HUES64 (cell line): ENCODE data around the gene DYNLT2B. TPM values are rescaled to one million over a fixed set of nuclear protein-coding genes. Genes with fewer than 3 reads are reported as not detected.
"Not testable (repeated sequence)": the region's sequence is repeated elsewhere in the genome, so short reads cannot be mapped to it uniquely, and the experiment has no call there.

ENCODE experiments used
- H3K27ac ChIP-seq: 2 replicates; pipeline ENCODE4 v1.7.0; 2013; ENCODE audit warnings: low read depth, low read length, inconsistent platforms
- H3K27me3 ChIP-seq: 2 replicates; pipeline ENCODE4 v1.6.1; 2013; ENCODE audit warnings: mild to moderate bottlenecking, low read length; ENCODE audit not compliant: insufficient read depth
- H3K36me3 ChIP-seq: 2 replicates; pipeline ENCODE4 v1.6.1; 2013; ENCODE audit warnings: mild to moderate bottlenecking, low read length; ENCODE audit not compliant: insufficient read depth
- H3K4me1 ChIP-seq: 2 replicates; pipeline ENCODE4 v1.6.1; 2013; ENCODE audit warnings: mild to moderate bottlenecking, low read length, moderate library complexity; ENCODE audit not compliant: insufficient read depth
- H3K4me3 ChIP-seq: 2 replicates; pipeline ENCODE4 v1.5.1; 2013; ENCODE audit warnings: mild to moderate bottlenecking, low read length, moderate library complexity
- H3K9ac ChIP-seq: 2 replicates; pipeline ENCODE4 v1.6.1; 2013; ENCODE audit warnings: mild to moderate bottlenecking, low read depth, low read length
- H3K9me3 ChIP-seq: 2 replicates; pipeline ENCODE4 v1.6.1; 2013; ENCODE audit warnings: low read depth, low read length; ENCODE audit not compliant: insufficient read depth
- WGBS: fragments of 150-250, 120-280 bp; methylation state at CpG from one replicate; pipeline ENCODE4 v1.1.7; 2013; ENCODE audit warnings: missing lambda C conversion rate; 5-methylcytosine and 5-hydroxymethylcytosine counted together
- polyA plus RNA-seq, 2 experiments: library from polyadenylated mRNA; stranded (reverse); fragments of 50-300 nt; gene quantifications; one replicate each; pipeline ENCODE4 v1.2.3, GENCODE V29; 2013

Gene DYNLT2B
- polyA plus RNA-seq (2013, experiment 1 of 2) = 24.5 TPM
- polyA plus RNA-seq (2013, experiment 2 of 2) = 30.3 TPM

DNA sequence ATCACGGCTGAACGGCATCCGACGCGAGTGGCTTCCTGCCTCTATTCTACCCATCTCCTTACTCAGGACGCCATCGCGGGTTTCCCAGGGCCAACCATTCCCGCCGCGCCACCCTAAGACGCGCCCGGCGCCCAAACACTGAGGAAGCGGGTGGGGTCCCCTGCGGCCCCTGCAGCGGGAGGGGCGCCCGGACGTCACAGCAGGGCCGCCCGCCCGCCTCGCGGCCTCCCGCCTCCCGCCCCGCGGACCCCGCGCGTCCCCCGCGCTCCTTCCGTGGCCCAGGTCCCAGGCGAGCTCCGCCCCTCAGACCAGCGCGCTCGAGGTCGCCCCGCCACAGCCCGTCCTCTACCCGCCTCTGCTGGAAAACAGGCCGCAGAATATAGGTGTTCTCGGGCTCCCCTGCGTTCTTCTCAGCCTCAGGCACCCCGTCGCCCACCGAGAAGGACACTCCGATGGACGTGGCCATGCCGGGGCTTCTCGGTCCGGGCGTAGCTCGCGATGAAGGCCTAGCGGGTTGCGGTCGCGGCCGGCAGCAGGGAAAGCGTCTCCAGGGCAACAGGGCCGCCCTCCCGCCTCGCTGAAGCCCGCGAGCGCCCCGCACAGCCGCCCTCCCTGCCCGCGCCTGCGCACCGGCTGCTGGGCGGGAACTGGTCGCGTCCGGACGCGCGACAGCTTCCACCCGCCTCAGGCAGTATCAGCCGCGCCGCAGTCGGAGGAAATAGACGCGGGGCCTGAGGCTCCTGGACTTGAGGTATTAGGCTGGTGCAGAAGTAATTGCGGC is at the start of gene DYNLT2B:
TSS of gene DYNLT2B (minus strand) at position 554 of the 781 bp plus-strand sequence. CDS start at position 466, 88 bp downstream.
- peak within 1 kb of the TSS; percentile 95 for H3K4me3 ChIP-seq
- H3K27ac ChIP-seq = peak within 1 kb of the TSS; percentile 73
- peaks cover 8% of the 10 kb centered on the region; the same call in 1 of the 2 replicates for H3K36me3 ChIP-seq
- H3K4me1 ChIP-seq = no peaks in the 10 kb centered on the region
- under 1% methylated on average over 92 of the region's 92 CpGs for WGBS
- H3K9ac ChIP-seq = peak within 1 kb of the TSS; percentile 89
- no peaks in the 10 kb centered on the region for H3K9me3 ChIP-seq
- no peaks in the 10 kb centered on the region for H3K27me3 ChIP-seq

DNA sequence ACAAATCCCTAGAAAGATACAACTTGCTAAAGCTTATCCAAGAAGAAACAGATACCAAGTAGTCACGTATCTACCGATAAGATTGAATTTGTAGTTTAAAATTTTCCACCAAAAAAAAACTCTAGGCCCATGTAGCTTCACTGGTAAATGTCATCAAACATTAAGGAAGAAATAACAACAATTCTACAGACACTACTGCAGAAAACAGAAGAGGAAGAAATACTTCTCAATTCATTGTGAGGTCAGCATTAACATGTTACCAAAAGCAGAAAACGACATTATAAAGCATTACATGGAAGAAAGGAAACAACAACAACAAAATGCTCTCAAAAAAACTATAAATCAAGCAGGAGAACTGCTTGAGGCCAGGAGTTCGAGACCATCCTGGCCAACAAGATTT is 47.7 kb upstream of the DYNLT2B start:
- Histone ChIP-seq H3K9me3 (no peaks in the 10 kb centered on the region), H3K9ac (no peak overlapping the region), H3K27me3 (no peaks in the 10 kb centered on the region), H3K27ac (no peak overlapping the region), H3K36me3 (peaks cover 91% of the 10 kb centered on the region), H3K4me3 (no peak overlapping the region), H3K4me1 (no peaks in the 10 kb centered on the region)
- WGBS = 97% methylated on average over 4 of the region's 4 CpGs

DNA sequence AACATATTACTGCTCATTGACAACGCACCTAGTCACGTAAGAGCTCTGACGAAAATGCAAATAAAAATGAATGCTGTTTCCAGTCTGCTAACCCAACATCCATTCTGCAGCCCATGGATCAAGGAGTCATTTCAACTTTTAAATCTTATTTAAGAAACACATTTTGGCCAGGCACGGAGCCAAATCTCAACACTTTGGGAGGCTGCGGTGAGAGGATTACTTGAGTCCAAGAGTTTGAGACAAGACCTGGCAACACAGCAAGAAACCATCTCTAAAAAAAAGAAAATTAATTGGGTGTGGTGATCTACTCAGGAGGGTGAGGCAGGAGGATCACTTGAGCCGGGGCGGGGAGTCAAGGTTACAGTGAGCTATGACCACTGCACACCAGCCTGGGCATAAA is 42.5 kb upstream of the DYNLT2B start:
- Histone ChIP-seq H3K4me1 (no peaks in the 10 kb centered on the region), H3K4me3 (no peak overlapping the region), H3K27ac (no peak overlapping the region), H3K9ac (no peak overlapping the region), H3K36me3 (peaks cover 93% of the 10 kb centered on the region), H3K27me3 (no peaks in the 10 kb centered on the region), H3K9me3 (no peaks in the 10 kb centered on the region)
- WGBS = 97% methylated on average over 7 of the region's 7 CpGs

DNA sequence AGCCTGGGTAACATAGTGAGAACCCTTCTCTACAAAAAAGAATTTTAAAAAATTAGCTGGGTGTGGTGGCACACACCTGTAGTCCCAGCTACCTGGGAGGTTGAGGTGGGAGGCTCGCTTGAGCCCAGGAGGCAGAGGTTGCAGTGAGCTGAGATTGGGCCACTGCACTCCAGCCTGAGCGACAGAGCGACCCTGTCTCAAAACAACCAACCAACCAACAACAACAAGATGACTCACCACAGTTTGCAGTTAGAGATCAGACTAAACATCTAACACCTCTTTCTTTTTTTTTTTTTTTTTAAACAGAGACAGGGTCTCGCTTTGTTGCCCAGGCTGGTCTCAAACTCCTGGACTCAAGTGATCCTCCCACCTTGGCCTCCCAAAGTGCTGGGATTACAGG is 40.5 kb upstream of the DYNLT2B start:
- WGBS = 95% methylated on average over 4 of the region's 4 CpGs
- H3K9me3 ChIP-seq = not testable (repeated sequence)

DNA sequence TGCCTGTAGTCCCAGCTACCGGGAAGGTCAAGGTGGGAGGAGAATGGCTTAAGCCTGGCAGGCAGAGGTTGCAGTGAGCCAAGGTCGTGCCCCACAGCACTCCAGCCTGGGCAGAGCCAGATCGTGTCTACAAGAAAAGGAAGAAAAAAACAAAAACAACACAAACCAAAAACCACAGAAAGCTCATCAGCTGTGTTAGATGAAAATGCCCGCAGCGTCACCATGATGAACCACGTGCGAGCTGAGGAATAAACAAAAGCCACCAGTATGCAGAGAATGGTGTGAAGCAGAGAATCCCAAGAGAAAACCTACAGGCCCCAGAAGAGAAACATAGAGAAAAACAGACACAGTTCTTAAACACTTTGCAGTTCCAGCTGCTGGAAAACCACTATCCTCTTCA is 39.9 kb upstream of the DYNLT2B start:
- Histone ChIP-seq H3K4me3 (no peak overlapping the region), H3K4me1 (no peaks in the 10 kb centered on the region), H3K9me3 (no peaks in the 10 kb centered on the region), H3K36me3 (peaks cover 94% of the 10 kb centered on the region), H3K9ac (no peak overlapping the region), H3K27me3 (no peaks in the 10 kb centered on the region), H3K27ac (no peak overlapping the region)
- 94% methylated on average over 7 of the region's 7 CpGs for WGBS

More for the DNA sequence above, 40.5 kb upstream of the DYNLT2B start:
- H3K9ac ChIP-seq, H3K4me1 ChIP-seq, H3K27ac ChIP-seq, H3K27me3 ChIP-seq, H3K4me3 ChIP-seq: not testable (repeated sequence)
- H3K36me3 ChIP-seq = peaks cover 94% of the 10 kb centered on the region

DNA sequence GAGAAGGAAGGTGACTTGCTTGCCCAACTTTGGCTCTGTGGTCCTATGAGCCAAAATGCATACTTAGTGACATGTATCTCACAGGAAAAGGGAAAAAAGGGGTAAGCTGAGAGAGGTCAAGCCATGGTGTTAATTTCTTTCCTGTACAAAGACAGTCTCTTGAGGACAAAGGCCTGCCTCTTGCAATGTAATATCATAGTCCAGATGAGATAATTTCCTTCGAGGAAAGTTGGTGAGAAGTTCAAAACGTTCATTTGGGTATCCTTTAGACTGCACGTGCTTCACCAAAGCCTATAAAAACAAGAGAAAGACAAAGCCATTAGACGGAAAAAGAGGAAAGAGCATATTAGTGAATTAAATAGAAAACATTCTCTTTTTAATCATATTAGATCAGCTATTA is 38.5 kb upstream of the DYNLT2B start:
- H3K9ac ChIP-seq = no peak overlapping the region
- no peaks in the 10 kb centered on the region for H3K27me3 ChIP-seq
- H3K4me1 ChIP-seq = no peaks in the 10 kb centered on the region
- no peak overlapping the region for H3K4me3 ChIP-seq
- 96% methylated on average over 3 of the region's 4 CpGs for WGBS
- H3K27ac ChIP-seq = no peak overlapping the region
- H3K9me3 ChIP-seq = no peaks in the 10 kb centered on the region
- H3K36me3 ChIP-seq = peaks cover 83% of the 10 kb centered on the region

DNA sequence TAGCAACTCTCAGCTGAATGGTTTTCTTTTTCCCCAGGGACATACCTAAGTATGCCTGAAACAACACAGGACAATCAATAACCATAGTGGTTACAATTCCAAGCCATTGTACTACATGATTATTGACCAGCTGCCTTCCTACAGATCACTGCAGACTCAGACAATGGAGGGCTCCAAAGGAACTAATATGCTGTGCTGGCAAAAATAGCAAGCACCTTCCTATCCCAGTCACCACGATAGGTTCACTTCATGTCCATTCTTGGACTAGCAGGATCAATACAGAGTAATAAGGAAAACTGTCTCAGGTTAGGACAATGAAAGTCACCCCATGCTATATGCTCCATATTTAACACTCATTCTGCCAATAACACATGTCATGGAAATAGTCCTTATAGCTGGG is 37.6 kb upstream of the DYNLT2B start:
- Histone ChIP-seq H3K4me1 (no peaks in the 10 kb centered on the region), H3K9me3 (no peaks in the 10 kb centered on the region), H3K36me3 (peaks cover 77% of the 10 kb centered on the region), H3K27ac (no peak overlapping the region), H3K4me3 (no peak overlapping the region), H3K27me3 (no peaks in the 10 kb centered on the region), H3K9ac (no peak overlapping the region)
- WGBS = 100% methylated on average over 1 of the region's 1 CpG

DNA sequence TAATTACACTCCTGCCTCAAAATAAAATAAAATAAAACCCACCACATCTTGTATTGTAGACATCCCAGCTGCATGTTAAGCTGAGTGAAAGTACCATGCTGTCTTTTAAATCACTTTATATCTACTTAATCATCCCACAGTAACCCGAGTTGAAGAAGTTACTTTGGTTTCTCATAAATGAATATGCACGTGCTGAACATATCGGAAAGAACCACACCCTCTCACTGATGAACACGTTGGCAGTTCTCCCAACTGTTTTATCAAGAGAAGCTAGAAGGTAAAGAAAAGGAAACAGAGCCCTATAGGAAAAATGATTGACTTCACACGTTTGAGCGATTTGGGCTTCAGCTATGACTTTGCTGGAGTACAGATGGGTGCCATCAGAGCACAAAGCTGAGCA is 36.1 kb upstream of the DYNLT2B start:
- H3K9me3 ChIP-seq = no peaks in the 10 kb centered on the region
- no peak overlapping the region for H3K27ac ChIP-seq
- peaks cover 75% of the 10 kb centered on the region for H3K36me3 ChIP-seq
- no peaks in the 10 kb centered on the region for H3K27me3 ChIP-seq
- H3K9ac ChIP-seq = no peak overlapping the region
- WGBS = 97% methylated on average over 6 of the region's 6 CpGs
- no peak overlapping the region for H3K4me3 ChIP-seq
- H3K4me1 ChIP-seq = no peaks in the 10 kb centered on the region

DNA sequence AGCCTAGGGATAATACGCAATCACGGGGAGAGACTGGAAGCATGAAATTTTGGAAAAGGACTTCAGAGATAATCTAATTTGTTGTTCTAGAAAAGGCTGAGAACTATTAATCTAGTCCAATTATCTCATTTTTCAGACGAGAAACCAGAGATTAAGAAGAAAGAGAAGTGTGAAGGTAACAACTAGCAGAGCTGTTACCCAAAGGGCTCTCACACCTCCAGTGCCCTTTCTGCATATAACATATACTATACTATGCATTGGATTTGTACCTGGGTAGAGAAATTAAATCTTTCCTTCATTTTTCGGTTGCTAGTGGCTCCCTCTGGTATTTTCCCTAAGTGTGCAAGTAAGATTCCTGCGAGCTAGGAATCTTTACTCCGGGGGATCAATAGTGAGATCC is 33.5 kb upstream of the DYNLT2B start:
- Histone ChIP-seq H3K27me3 (no peaks in the 10 kb centered on the region), H3K4me1 (no peaks in the 10 kb centered on the region), H3K36me3 (peaks cover 62% of the 10 kb centered on the region), H3K9me3 (no peaks in the 10 kb centered on the region), H3K27ac (no peak overlapping the region), H3K4me3 (no peak overlapping the region), H3K9ac (no peak overlapping the region)
- WGBS = 78% methylated on average over 5 of the region's 6 CpGs

DNA sequence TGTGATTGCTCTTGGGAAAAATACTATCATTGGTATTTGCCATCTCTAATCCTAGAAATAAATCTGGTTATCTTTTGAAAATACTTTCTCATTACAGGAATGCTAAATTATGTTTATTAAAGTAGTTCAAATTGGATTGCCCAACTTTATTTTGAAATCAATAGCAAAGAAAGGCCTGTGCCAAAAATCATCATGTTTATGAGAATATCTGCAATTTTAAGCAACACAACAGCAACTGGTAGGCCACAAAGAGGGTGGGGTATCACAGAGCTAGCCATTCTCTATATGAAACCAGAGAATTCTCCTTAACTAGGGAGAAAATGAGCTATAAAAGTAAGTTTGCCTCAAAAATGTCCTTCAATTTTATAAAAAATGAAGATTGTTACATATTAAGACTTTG is 32.0 kb upstream of the DYNLT2B start:
- Histone ChIP-seq H3K9me3 (no peaks in the 10 kb centered on the region), H3K4me3 (no peak overlapping the region), H3K4me1 (no peaks in the 10 kb centered on the region), H3K36me3 (peaks cover 48% of the 10 kb centered on the region), H3K27me3 (no peaks in the 10 kb centered on the region), H3K27ac (no peak overlapping the region), H3K9ac (no peak overlapping the region)

DNA sequence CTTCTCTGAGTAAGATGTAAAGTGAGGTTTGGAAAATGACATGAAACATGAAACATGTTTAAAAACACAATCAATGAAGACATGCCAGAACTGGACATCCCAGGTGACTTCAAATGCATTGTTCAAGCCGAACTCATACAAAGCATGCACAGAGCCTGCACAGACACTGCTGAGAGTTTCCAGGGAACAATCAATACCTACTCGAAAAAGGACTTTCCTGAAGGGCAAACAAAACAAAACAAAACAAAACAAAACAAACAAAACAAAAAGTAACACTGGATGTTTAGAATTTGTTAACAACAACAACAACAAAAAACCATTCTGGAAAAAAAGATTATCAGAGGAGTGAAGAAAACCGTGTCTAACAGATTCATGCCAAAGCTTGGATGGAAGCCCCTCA is 30.7 kb upstream of the DYNLT2B start:
- Histone ChIP-seq H3K4me1 (no peaks in the 10 kb centered on the region), H3K4me3 (no peak overlapping the region), H3K27ac (no peak overlapping the region), H3K9ac (no peak overlapping the region), H3K27me3 (no peaks in the 10 kb centered on the region), H3K36me3 (peaks cover 34% of the 10 kb centered on the region), H3K9me3 (no peaks in the 10 kb centered on the region)
- WGBS = 87% methylated on average over 3 of the region's 3 CpGs

DNA sequence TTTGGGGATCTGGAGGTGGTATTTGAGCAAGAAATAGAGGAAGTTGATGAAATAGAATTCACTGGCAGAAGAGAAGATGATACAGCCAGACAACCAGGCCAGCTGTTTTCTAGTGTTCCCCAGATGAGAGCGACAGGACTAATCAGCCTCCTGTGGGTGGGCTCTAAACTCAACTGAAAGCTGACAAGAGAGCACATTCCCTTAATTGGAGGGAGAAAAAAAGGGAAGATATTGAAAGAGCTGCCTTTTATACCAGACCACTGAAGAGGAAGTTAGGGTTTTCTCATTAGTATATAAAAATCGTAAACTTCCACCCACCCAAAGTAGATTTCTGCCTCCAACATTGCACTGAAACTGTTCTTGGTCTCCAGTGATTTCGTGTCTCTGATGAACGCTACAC is 26.6 kb upstream of the DYNLT2B start:
- Histone ChIP-seq H3K9ac (no peak overlapping the region), H3K27me3 (no peaks in the 10 kb centered on the region), H3K27ac (no peak overlapping the region), H3K36me3 (peaks cover 17% of the 10 kb centered on the region), H3K4me3 (no peak overlapping the region), H3K9me3 (no peaks in the 10 kb centered on the region), H3K4me1 (peaks cover 2% of the 10 kb centered on the region; the same call in 1 of the 2 replicates)
- 92% methylated on average over 4 of the region's 4 CpGs for WGBS
